ENCODE data around the gene MMS22L. TPM values are rescaled to one million over a fixed set of nuclear protein-coding genes. Genes with fewer than 3 reads are reported as not detected.

Gene MMS22L
- total and polyA plus RNA-seq, 2 of the 13 experiments (the other 11 are each of a cell fraction or from before 2014, with no cell fraction given), result 6.2 to 32.9 TPM

DNA sequence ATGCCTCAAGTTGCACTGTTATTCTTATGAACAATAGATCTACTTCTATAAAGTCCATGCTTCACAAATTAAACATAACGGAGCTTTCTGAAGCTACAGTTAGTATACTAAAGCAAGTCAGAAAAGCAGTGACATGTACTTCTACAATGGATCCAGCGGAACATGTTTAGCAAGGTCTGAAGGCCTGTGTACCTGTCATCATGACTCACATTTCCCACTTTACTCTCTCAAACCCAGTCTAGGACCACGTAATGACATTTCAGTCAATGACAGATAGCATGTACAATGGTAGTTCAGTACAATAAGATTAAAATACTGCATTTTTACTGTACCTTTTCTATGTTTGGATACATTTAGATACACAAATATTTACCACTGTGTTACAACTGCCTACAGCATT is 132.1 kb downstream of the MMS22L start:
- DNase-seq (ENCODE audit: low spot score) (no peak), FAIRE-seq (no peak), ATAC-seq (no peak)
- H3K27ac ChIP-seq (ENCODE audit: extremely low read length, insufficient read depth, low read length), result no peak overlapping the region
- CTCF ChIA-PET (ENCODE audit: low intra/inter-chr PET ratio, low total read pairs), result no interaction called here
- intact Hi-C loops (cut with micrococcal nuclease; ENCODE audit: unreplicated experiment), result no loop called here
- no peaks in the 10 kb centered on the region for H4K20me1 ChIP-seq (ENCODE audit: insufficient read depth, low read length)
- H3K27me3 ChIP-seq (ENCODE audit: control insufficient read depth in 1 of 2, insufficient read depth in 2 of 2, low read length in 2 of 2), result no peaks in the 10 kb centered on the region
- no TSS peak for BruUV-seq (replicated peaks)
- H3K4me1 ChIP-seq (ENCODE audit: insufficient read depth, low read length), result no peaks in the 10 kb centered on the region
- TF ChIP-seq NCOR1 (IDR thresholded peaks at IDR 0.05; ENCODE audit: borderline replicate concordance, low read length) (no peak), TFDP1 (CRISPR knock-in tag; IDR thresholded peaks at IDR 0.05; ENCODE audit: borderline replicate concordance) (no peak), ZNF75D (CRISPR knock-in tag; IDR thresholded peaks at IDR 0.05; ENCODE audit: borderline replicate concordance) (no peak), KAT2B (IDR thresholded peaks at IDR 0.05; ENCODE audit: borderline replicate concordance, low read depth, low read length) (no peak), YEATS2 (CRISPR knock-in tag; IDR thresholded peaks at IDR 0.05; ENCODE audit: borderline replicate concordance) (no peak), RARA (CRISPR knock-in tag; IDR thresholded peaks at IDR 0.05) (no peak)
- TF ChIP-seq, protein P1, sequence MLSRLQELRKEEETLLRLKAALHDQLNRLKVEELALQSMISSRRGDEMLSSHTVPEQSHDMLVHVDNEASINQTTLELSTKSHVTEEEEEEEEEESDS (CRISPR knock-in tag; IDR thresholded peaks at IDR 0.05; ENCODE audit: borderline replicate concordance), result no peak
- TF ChIP-seq, protein P2, sequence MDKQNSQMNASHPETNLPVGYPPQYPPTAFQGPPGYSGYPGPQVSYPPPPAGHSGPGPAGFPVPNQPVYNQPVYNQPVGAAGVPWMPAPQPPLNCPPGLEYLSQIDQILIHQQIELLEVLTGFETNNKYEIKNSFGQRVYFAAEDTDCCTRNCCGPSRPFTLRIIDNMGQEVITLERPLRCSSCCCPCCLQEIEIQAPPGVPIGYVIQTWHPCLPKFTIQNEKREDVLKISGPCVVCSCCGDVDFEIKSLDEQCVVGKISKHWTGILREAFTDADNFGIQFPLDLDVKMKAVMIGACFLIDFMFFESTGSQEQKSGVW (CRISPR knock-in tag; IDR thresholded peaks at IDR 0.05; ENCODE audit: borderline replicate concordance), result no peak
- POLR2A ChIA-PET, result no interaction called here
- no peak overlapping the region for H3K4me3 ChIP-seq (replicated peaks in 1 of 3; ENCODE audit: insufficient read depth in 1 of 3, low read depth in 2 of 3, low read length in 3 of 3)
- 100% methylated on average over 3 of the region's 3 CpGs for WGBS (ENCODE audit: low lambda C conversion rate)
- H3K36me3 ChIP-seq (replicated peaks in 1 of 2; ENCODE audit: control insufficient read depth in 1 of 2, insufficient read depth in 2 of 2, low read length in 2 of 2), result no peaks in the 10 kb centered on the region; a peak in 1 of 5 replicates
- no peak overlapping the region for H2AFZ ChIP-seq (ENCODE audit: low read length)
- H3K4me2 ChIP-seq (ENCODE audit: low read depth, low read length), result no peak overlapping the region
- no peaks in the 10 kb centered on the region for H3K79me2 ChIP-seq (ENCODE audit: insufficient read depth, low read length)
- H3K9ac ChIP-seq (ENCODE audit: insufficient read depth, low read depth, low read length), result no peak overlapping the region
- H3K9me3 ChIP-seq (ENCODE audit: low read length), result no peaks in the 10 kb centered on the region
- in situ Hi-C loops (cut with HindIII; ENCODE audit: extremely low pct_ligation_motif_present, low pct_unique_long_range_greater_than_20kb), result no loop called here

Measured in HepG2 (cell line).